ENCODE data around the gene CAPN6.

Gene CAPN6

GRCh38 chrX:111288841-111289240 lies 18.6 kb upstream of the CAPN6 start:
- Histone ChIP-seq H3K27me3 (ENCODE audit: low read length) (no peaks in the 10 kb centered on the region), H3K9me3 (ENCODE audit: insufficient read depth, low read length) (no peaks in the 10 kb centered on the region), H2AFZ (ENCODE audit: low read depth, low read length, severe bottlenecking) (no peak overlapping the region), H3K4me3 (ENCODE audit: insufficient read depth, low read length, poor library complexity, severe bottlenecking) (no peak overlapping the region), H3K4me2 (ENCODE audit: low read depth, low read length, poor library complexity, severe bottlenecking) (no peak overlapping the region), H3F3A (ENCODE audit: insufficient read depth) (no peaks in the 10 kb centered on the region), H4K20me1 (ENCODE audit: low read depth, low read length) (no peaks in the 10 kb centered on the region), H3K79me2 (ENCODE audit: insufficient read depth, low read length) (no peaks in the 10 kb centered on the region), H3K36me3 (ENCODE audit: low read length) (no peaks in the 10 kb centered on the region), H3K27ac (ENCODE audit: low read depth, low read length) (no peak overlapping the region), H3K9me2 (replicated peaks; ENCODE audit: insufficient read depth, low read length) (no peaks in the 10 kb centered on the region), H3K9ac (ENCODE audit: low read length) (no peak overlapping the region)
- TF ChIP-seq EZH2phosphoT487 (conservative IDR thresholded peaks at IDR 0.05; ENCODE audit: low read length) = no peak
- no peak for TF ChIP-seq CTCF (IDR thresholded peaks at IDR 0.05; ENCODE audit: insufficient read depth, low read length, poor library complexity, severe bottlenecking)

DNA sequence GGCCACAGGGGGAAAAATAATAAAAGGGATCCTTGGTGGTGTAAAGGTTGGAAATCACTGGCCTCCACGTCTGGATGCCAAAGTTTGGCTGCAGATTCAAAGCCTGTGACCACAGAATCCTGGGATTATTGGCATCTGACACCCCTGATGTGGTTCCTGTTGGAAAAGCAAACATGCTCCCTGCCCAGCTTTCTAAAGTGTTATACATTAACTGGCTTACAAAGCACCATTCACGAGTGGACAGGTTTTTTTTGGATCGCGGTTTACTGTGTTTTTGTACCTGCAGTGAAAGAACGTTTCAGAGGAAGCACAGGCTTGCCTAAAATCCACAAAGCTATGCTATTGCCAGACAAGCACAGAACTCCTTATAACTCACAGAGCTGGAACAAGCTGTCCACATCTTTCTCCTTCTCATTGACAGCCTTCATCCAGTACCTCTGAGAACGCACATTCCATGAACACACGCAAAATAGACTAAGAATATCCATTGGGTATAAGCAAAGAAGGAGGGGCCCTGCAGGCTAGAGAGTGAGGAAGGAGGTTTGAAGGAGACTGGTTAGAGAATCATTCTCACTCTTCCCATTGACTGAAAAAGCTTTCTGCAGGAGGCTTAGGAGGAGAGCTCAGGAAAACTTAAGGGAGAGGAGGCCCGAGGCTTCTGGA lies 14.5 kb upstream of the CAPN6 start:
- Histone ChIP-seq H3K9ac (ENCODE audit: low read length) (no peak overlapping the region), H3K27me3 (ENCODE audit: low read length) (no peaks in the 10 kb centered on the region), H3K9me3 (ENCODE audit: insufficient read depth, low read length) (no peaks in the 10 kb centered on the region), H2AFZ (ENCODE audit: low read depth, low read length, severe bottlenecking) (no peak overlapping the region), H4K20me1 (ENCODE audit: low read depth, low read length) (no peaks in the 10 kb centered on the region), H3K4me3 (ENCODE audit: insufficient read depth, low read length, poor library complexity, severe bottlenecking) (no peak overlapping the region), H3K36me3 (ENCODE audit: low read length) (no peaks in the 10 kb centered on the region), H3F3A (ENCODE audit: insufficient read depth) (no peaks in the 10 kb centered on the region), H3K9me2 (replicated peaks; ENCODE audit: insufficient read depth, low read length) (no peaks in the 10 kb centered on the region), H3K27ac (ENCODE audit: low read depth, low read length) (no peak overlapping the region), H3K79me2 (ENCODE audit: insufficient read depth, low read length) (no peaks in the 10 kb centered on the region), H3K4me2 (ENCODE audit: low read depth, low read length, poor library complexity, severe bottlenecking) (no peak overlapping the region)
- TF ChIP-seq EZH2phosphoT487 (conservative IDR thresholded peaks at IDR 0.05; ENCODE audit: low read length) (no peak), CTCF (IDR thresholded peaks at IDR 0.05; ENCODE audit: insufficient read depth, low read length, poor library complexity, severe bottlenecking) (no peak)

- H3F3A ChIP-seq (ENCODE audit: insufficient read depth) = no peaks in the 10 kb centered on the region
- TF ChIP-seq CTCF (IDR thresholded peaks at IDR 0.05; ENCODE audit: insufficient read depth, low read length, poor library complexity, severe bottlenecking) = no peak
- no peak for TF ChIP-seq EZH2phosphoT487 (conservative IDR thresholded peaks at IDR 0.05; ENCODE audit: low read length)
- H3K9me2 ChIP-seq (replicated peaks; ENCODE audit: insufficient read depth, low read length) = no peaks in the 10 kb centered on the region
- H3K4me2 ChIP-seq (ENCODE audit: low read depth, low read length, poor library complexity, severe bottlenecking) = no peak overlapping the region
- H3K36me3 ChIP-seq (ENCODE audit: low read length) = no peaks in the 10 kb centered on the region
- no peak overlapping the region for H3K27ac ChIP-seq (ENCODE audit: low read depth, low read length)
- no peak overlapping the region for H3K9ac ChIP-seq (ENCODE audit: low read length)
- H3K9me3 ChIP-seq (ENCODE audit: insufficient read depth, low read length) = no peaks in the 10 kb centered on the region
- H4K20me1 ChIP-seq (ENCODE audit: low read depth, low read length) = no peaks in the 10 kb centered on the region
- H3K79me2 ChIP-seq (ENCODE audit: insufficient read depth, low read length) = no peaks in the 10 kb centered on the region
- H2AFZ ChIP-seq (ENCODE audit: low read depth, low read length, severe bottlenecking) = no peak overlapping the region
- H3K27me3 ChIP-seq (ENCODE audit: low read length) = no peaks in the 10 kb centered on the region
- no peak overlapping the region for H3K4me3 ChIP-seq (ENCODE audit: insufficient read depth, low read length, poor library complexity, severe bottlenecking)
Observed at GRCh38 chrX:111283446-111283845, 13.2 kb upstream of the CAPN6 start.

Data from SU-DHL-6 (cell line).